Ishikawa (cell line): ENCODE data around the gene EVL.

Experiments
- CEBPB ChIP-seq: IDR thresholded peaks from 2 replicates; pipeline ENCODE4 v1.6.1; 2012
- CREB1 ChIP-seq: IDR thresholded peaks from 2 replicates; pipeline ENCODE4 v1.6.1; 2012; ENCODE audit warnings: low read depth
- EGR1 ChIP-seq: IDR thresholded peaks from 2 replicates; pipeline ENCODE4 v1.6.1; 2012
- RAD21 ChIP-seq: IDR thresholded peaks from 2 replicates; pipeline ENCODE4 v1.6.1; 2012; ENCODE audit warnings: low read depth
- TAF1 ChIP-seq: IDR thresholded peaks from 2 replicates; pipeline ENCODE4 v1.6.1; 2012; ENCODE audit warnings: low read depth, mild to moderate bottlenecking
- ZBTB7A ChIP-seq: IDR thresholded peaks from 2 replicates; pipeline ENCODE4 v1.6.1; 2012; ENCODE audit warnings: low read depth
- TF ChIP-seq, protein P1 (sequence below): IDR thresholded peaks from 2 replicates; pipeline ENCODE4 v1.6.1; 2012; ENCODE audit warnings: low read depth, mild to moderate bottlenecking

DNA sequence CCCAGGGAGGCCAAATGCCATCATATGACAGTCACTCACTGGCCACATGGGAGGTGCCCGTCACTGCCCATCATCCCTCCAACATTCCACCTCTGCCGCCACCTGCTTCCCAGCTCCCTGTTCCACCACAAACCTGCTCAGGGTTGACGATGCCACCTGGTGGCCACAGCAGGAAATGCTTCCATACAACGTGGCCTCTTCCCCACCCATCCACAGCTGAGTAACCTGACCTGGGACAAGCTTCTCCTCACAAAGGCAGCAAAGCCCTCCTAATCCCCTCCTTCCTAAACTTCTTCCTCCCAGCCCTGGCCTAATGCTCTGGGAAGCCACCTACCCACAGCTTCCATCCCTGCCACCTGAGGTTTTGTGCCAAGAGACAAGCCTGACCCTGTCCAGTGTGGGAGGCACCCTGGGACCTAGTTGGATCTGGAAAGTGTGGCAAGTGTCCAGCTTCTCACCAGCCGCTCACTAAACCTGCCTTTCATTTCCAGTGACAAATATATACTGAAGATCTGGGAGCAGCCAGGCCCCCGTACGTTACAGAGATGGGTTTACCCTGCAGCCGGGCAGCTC, 89.9 kb downstream of the EVL start:
- no peak for TF ChIP-seq TAF1
- TF ChIP-seq CEBPB: no peak
- TF ChIP-seq RAD21: peak; percentile 55
- no peak for TF ChIP-seq CREB1
- no peak for TF ChIP-seq EGR1
- TF ChIP-seq, protein P1, sequence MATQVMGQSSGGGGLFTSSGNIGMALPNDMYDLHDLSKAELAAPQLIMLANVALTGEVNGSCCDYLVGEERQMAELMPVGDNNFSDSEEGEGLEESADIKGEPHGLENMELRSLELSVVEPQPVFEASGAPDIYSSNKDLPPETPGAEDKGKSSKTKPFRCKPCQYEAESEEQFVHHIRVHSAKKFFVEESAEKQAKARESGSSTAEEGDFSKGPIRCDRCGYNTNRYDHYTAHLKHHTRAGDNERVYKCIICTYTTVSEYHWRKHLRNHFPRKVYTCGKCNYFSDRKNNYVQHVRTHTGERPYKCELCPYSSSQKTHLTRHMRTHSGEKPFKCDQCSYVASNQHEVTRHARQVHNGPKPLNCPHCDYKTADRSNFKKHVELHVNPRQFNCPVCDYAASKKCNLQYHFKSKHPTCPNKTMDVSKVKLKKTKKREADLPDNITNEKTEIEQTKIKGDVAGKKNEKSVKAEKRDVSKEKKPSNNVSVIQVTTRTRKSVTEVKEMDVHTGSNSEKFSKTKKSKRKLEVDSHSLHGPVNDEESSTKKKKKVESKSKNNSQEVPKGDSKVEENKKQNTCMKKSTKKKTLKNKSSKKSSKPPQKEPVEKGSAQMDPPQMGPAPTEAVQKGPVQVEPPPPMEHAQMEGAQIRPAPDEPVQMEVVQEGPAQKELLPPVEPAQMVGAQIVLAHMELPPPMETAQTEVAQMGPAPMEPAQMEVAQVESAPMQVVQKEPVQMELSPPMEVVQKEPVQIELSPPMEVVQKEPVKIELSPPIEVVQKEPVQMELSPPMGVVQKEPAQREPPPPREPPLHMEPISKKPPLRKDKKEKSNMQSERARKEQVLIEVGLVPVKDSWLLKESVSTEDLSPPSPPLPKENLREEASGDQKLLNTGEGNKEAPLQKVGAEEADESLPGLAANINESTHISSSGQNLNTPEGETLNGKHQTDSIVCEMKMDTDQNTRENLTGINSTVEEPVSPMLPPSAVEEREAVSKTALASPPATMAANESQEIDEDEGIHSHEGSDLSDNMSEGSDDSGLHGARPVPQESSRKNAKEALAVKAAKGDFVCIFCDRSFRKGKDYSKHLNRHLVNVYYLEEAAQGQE: no peak
- no peak for TF ChIP-seq ZBTB7A
